ENCODE results near the gene ALDH3A1. TPM values are rescaled to one million over a fixed set of nuclear protein-coding genes. Genes with fewer than 3 reads are reported as not detected.

The ALDH3A1 gene
- total RNA-seq, 1 experiment from 2014 or later = 0.35 TPM

GRCh38 chr17:19726631-19727376 is 21.3 kb downstream of the ALDH3A1 start:
- no peak for ATAC-seq
- ChIA-PET CTCF (interaction anchor here (1.1 to 2.8 kb wide), 4 partner anchors 8 to 35 kb away, joined by 4 to 21 read pairs (median 10); no protein-coding TSS in a partner anchor), POLR2A (no interaction called here)
- Mint-ChIP-seq H3K4me3 (no peak overlapping the region), H3K9me3 (peaks cover 12% of the 10 kb centered on the region), H3K36me3 (no peaks in the 10 kb centered on the region; the same call in 1 of the 2 replicates), H3K27me3 (ENCODE audit: low read depth) (no peaks in the 10 kb centered on the region; the same call in none of the 2 replicates), H3K4me1 (no peaks in the 10 kb centered on the region), H3K27ac (no peak overlapping the region)
- DNase-seq (ENCODE audit: low spot score) = no peak
- no peak for TF ChIP-seq FOXP4 (CRISPR knock-in tag; IDR thresholded peaks at IDR 0.05)
- TF ChIP-seq PRRX2 (CRISPR knock-in tag; IDR thresholded peaks at IDR 0.05) = no peak
- TF ChIP-seq ZSCAN18 (CRISPR knock-in tag; IDR thresholded peaks at IDR 0.05) = no peak
- no peak for TF ChIP-seq TP53 (CRISPR knock-in tag; IDR thresholded peaks at IDR 0.05)
- TF ChIP-seq FOXK1 (CRISPR knock-in tag; IDR thresholded peaks at IDR 0.05) = no peak
- no peak for TF ChIP-seq AR (CRISPR knock-in tag; IDR thresholded peaks at IDR 0.05)
- no peak for TF ChIP-seq PRDM15 (CRISPR knock-in tag; IDR thresholded peaks at IDR 0.05)
- TF ChIP-seq FOXP1 (CRISPR knock-in tag; IDR thresholded peaks at IDR 0.05; ENCODE audit: borderline replicate concordance) = no peak
- no peak for TF ChIP-seq STAT6 (CRISPR knock-in tag; conservative IDR thresholded peaks at IDR 0.05; ENCODE audit: low read depth)
- no peak for TF ChIP-seq ERG (CRISPR knock-in tag; IDR thresholded peaks at IDR 0.05)
